H1 (cell line): ENCODE results near the gene NFYB. TPM values are rescaled to one million over a fixed set of nuclear protein-coding genes. Genes with fewer than 3 reads are reported as not detected.

ENCODE experiments used
- CTCF ChIA-PET: fragments of 300-600 bp; sonication (Branson Sonifier 250); formaldehyde crosslinking; loops from one replicate; lab custom pipeline; 2021; ENCODE audit not compliant: partially characterized antibody; lab: Charles Lee
- POLR2A ChIA-PET: fragments of 300-600 bp; sonication (Branson Sonifier 250); formaldehyde crosslinking; loops from one replicate; lab custom pipeline; 2021; ENCODE audit warnings: inconsistent platforms; ENCODE audit not compliant: partially characterized antibody; lab: Charles Lee
- DNase-seq, 2 experiments: peaks; one replicate each; pipeline versions ENCODE4 v3.0.0 to v3.0.0-alpha.2; 2010 to 2022; ENCODE audit warnings: low spot score in 2 of 2, low read depth in 1 of 2, mixed read lengths in 1 of 2
- FAIRE-seq: peaks from 2 replicates; lab custom pipeline; 2011; peaks lifted over from hg19 to GRCh38; lab: Jason Lieb, UNC
- H2AFZ ChIP-seq: 2 replicates; pipeline ENCODE4 v1.8.1; 2012; ENCODE audit warnings: low read length, inconsistent platforms
- H2AK5ac ChIP-seq: 2 replicates; pipeline ENCODE4 v1.6.1; 2013; ENCODE audit warnings: low read depth, low read length
- H2BK120ac ChIP-seq: replicated peaks from 2 replicates; pipeline ENCODE3; 2013; ENCODE audit warnings: low read depth, low read length, inconsistent platforms
- H2BK12ac ChIP-seq: 2 replicates; pipeline ENCODE4 v1.6.1; 2013; ENCODE audit warnings: low read depth, low read length
- H2BK15ac ChIP-seq: 2 replicates; pipeline ENCODE4 v1.6.1; 2013; ENCODE audit warnings: low read length
- H2BK20ac ChIP-seq: 2 replicates; pipeline ENCODE4 v1.6.1; 2013; ENCODE audit warnings: low read length
- H2BK5ac ChIP-seq: 2 replicates; pipeline ENCODE4 v1.6.1; 2013; ENCODE audit warnings: low read depth, low read length
- H3K14ac ChIP-seq: 2 replicates; pipeline ENCODE4 v1.6.1; 2013; ENCODE audit warnings: inconsistent platforms; ENCODE audit not compliant: insufficient read length
- H3K18ac ChIP-seq: 2 replicates; pipeline ENCODE4 v1.6.1; 2013; ENCODE audit warnings: low read length; ENCODE audit errors: extremely low read depth
- H3K23ac ChIP-seq: 2 replicates; pipeline ENCODE4 v1.6.1; 2013; ENCODE audit warnings: inconsistent platforms; ENCODE audit not compliant: insufficient read length
- H3K23me2 ChIP-seq: 2 replicates; pipeline ENCODE4 v1.6.1; 2013; ENCODE audit warnings: low read depth, low read length
- H3K27ac ChIP-seq: 2 replicates; pipeline ENCODE4 v1.6.1; 2011; ENCODE audit warnings: low read depth, low read length, inconsistent platforms
- H3K27me3 ChIP-seq, 4 experiments: replicated peaks in 1 of 4; 1 replicate in 1 of 4; 2 replicates in 3 of 4; pipeline versions ENCODE4 v1.6.1 to v1.8.1; 2011 to 2013; ENCODE audit warnings: low read length in 3 of 4, mild to moderate bottlenecking in 3 of 4, inconsistent platforms in 2 of 4, mixed read lengths in 2 of 4, moderate library complexity in 1 of 4; ENCODE audit not compliant: control insufficient read depth in 3 of 4, insufficient read depth in 3 of 4; ENCODE audit errors: extremely low read depth in 1 of 4
- H3K36me3 ChIP-seq, 4 experiments: 2 replicates each; pipeline versions ENCODE4 v1.6.1 to v1.8.1; 2011 to 2013; ENCODE audit warnings: mild to moderate bottlenecking in 4 of 4, low read length in 3 of 4, moderate library complexity in 2 of 4, control low read depth in 1 of 4, inconsistent platforms in 1 of 4; ENCODE audit not compliant: insufficient read depth in 4 of 4, control insufficient read depth in 2 of 4
- H3K4ac ChIP-seq: replicated peaks from 2 replicates; pipeline ENCODE3; 2013; ENCODE audit warnings: low read length, low read depth, mixed read lengths, inconsistent platforms; ENCODE audit not compliant: insufficient read length
- H3K4me1 ChIP-seq, 4 experiments: replicated peaks in 1 of 4; 1 replicate in 1 of 4; 2 replicates in 3 of 4; pipeline versions ENCODE4 v1.6.1 to v1.8.1; 2011 to 2013; ENCODE audit warnings: low read length in 3 of 4, inconsistent platforms in 2 of 4, mixed read lengths in 1 of 4; ENCODE audit not compliant: insufficient read depth in 4 of 4, control insufficient read depth in 3 of 4
- H3K4me2 ChIP-seq, 2 experiments: 2 replicates each; pipeline versions ENCODE4 v1.6.1 to v1.8.1; 2011 to 2013; ENCODE audit warnings: low read depth in 2 of 2, low read length in 2 of 2, control low read depth in 1 of 2, inconsistent platforms in 1 of 2, mild to moderate bottlenecking in 1 of 2; ENCODE audit not compliant: insufficient read depth in 1 of 2
- H3K4me3 ChIP-seq, 4 experiments: fragments of 200-600, 300-600 bp in 1 of 4; sonication (generic), shearing (Covaris generic), sonication (Bioruptor Twin) in 1 of 4; 2 replicates each; pipeline versions ENCODE4 v1.5.1 to v1.8.1; 2011 to 2016; ENCODE audit warnings: low read length in 4 of 4, low read depth in 3 of 4, control low read depth in 2 of 4, inconsistent platforms in 2 of 4, mild to moderate bottlenecking in 2 of 4, mixed read lengths in 1 of 4, moderate library complexity in 1 of 4; ENCODE audit not compliant: insufficient read depth in 2 of 4; ENCODE audit errors: extremely low read depth in 1 of 4
- H3K56ac ChIP-seq: replicated peaks from 2 replicates; pipeline ENCODE3; 2013; ENCODE audit warnings: low read depth, mild to moderate bottlenecking, mixed read lengths, low read length, inconsistent platforms; ENCODE audit not compliant: insufficient read length
- H3K79me1 ChIP-seq: 2 replicates; pipeline ENCODE4 v1.6.1; 2013; ENCODE audit warnings: low read depth, low read length, control low read depth
- H3K79me2 ChIP-seq, 2 experiments: 2 replicates each; pipeline versions ENCODE4 v1.6.1 to v1.8.1; 2012 to 2013; ENCODE audit warnings: low read length in 2 of 2, mild to moderate bottlenecking in 2 of 2, inconsistent platforms in 1 of 2; ENCODE audit not compliant: insufficient read depth in 2 of 2, control insufficient read depth in 1 of 2
- H3K9ac ChIP-seq, 4 experiments: replicated peaks in 1 of 4; 1 replicate in 1 of 4; 2 replicates in 3 of 4; pipeline versions ENCODE4 v1.6.1 to v1.8.1; 2011 to 2013; ENCODE audit warnings: low read depth in 3 of 4, low read length in 3 of 4, control low read depth in 2 of 4, mild to moderate bottlenecking in 2 of 4, moderate library complexity in 2 of 4, inconsistent platforms in 1 of 4; ENCODE audit errors: extremely low read depth in 1 of 4
- H3K9me3 ChIP-seq, 2 experiments: 2 replicates each; pipeline versions ENCODE4 v1.6.1 to v1.8.1; 2012 to 2013; ENCODE audit warnings: mild to moderate bottlenecking in 2 of 2, moderate library complexity in 2 of 2, control low read depth in 1 of 2, inconsistent platforms in 1 of 2, low read depth in 1 of 2, low read length in 1 of 2, mixed read lengths in 1 of 2; ENCODE audit not compliant: insufficient read depth in 2 of 2
- H4K20me1 ChIP-seq, 2 experiments: replicated peaks in 1 of 2; 2 replicates each; pipeline versions ENCODE3 to v1.8.1; 2011 to 2013; ENCODE audit warnings: inconsistent platforms in 2 of 2, low read length in 2 of 2, mild to moderate bottlenecking in 1 of 2; ENCODE audit not compliant: insufficient read depth in 2 of 2, control insufficient read depth in 1 of 2
- H4K5ac ChIP-seq: 2 replicates; pipeline ENCODE4 v1.6.1; 2013; ENCODE audit warnings: low read length, low read depth, mixed read lengths, inconsistent platforms; ENCODE audit not compliant: insufficient read length
- H4K8ac ChIP-seq: 2 replicates; pipeline ENCODE4 v1.8.0; 2013; ENCODE audit warnings: mild to moderate bottlenecking, moderate library complexity, low read length, inconsistent platforms; ENCODE audit not compliant: insufficient read depth; ENCODE audit errors: extremely low read depth
- H4K91ac ChIP-seq: replicated peaks from 2 replicates; pipeline ENCODE3; 2013; ENCODE audit warnings: low read length, mixed read lengths, inconsistent platforms; ENCODE audit not compliant: insufficient read length
- EGR1 ChIP-seq: IDR thresholded peaks from 2 replicates; pipeline ENCODE4 v1.6.1; 2011; ENCODE audit warnings: low read depth, low read length, borderline replicate concordance
- EZH2 ChIP-seq: fragments of 200-600 bp; sonication (generic); IDR thresholded peaks from 2 replicates; pipeline ENCODE4 v1.7.1; 2012; ENCODE audit warnings: low read depth, mild to moderate bottlenecking, moderate library complexity, low read length, inconsistent platforms; ENCODE audit not compliant: severe bottlenecking
- JUND ChIP-seq: IDR thresholded peaks from 2 replicates; pipeline ENCODE4 v1.6.1; 2011; ENCODE audit warnings: mild to moderate bottlenecking, improper control_type of control experiment, low read length
- RBBP5 ChIP-seq: IDR thresholded peaks from 2 replicates; pipeline ENCODE4 v1.7.1; 2012; ENCODE audit warnings: low read depth, mild to moderate bottlenecking, inconsistent platforms, low read length, moderate library complexity, borderline replicate concordance
- SP4 ChIP-seq: IDR thresholded peaks from 2 replicates; pipeline ENCODE4 v1.6.1; 2012; ENCODE audit warnings: low read length, inconsistent platforms
- WGBS, 2 experiments: shearing (Covaris generic) in 1 of 2; methylation state at CpG; one replicate each; pipeline versions ENCODE4 v1.1.6 to v1.1.7; 2013 to 2015; ENCODE audit warnings: low lambda C conversion rate in 2 of 2, mixed read lengths in 2 of 2, inconsistent platforms in 1 of 2, low coverage in 1 of 2, missing lambda C conversion rate in 1 of 2; ENCODE audit not compliant: insufficient replicate concordance in 2 of 2, insufficient coverage in 1 of 2, insufficient read length in 1 of 2; ENCODE audit errors: extremely low coverage in 1 of 2, missing lambda C conversion rate in 1 of 2; 5-methylcytosine and 5-hydroxymethylcytosine counted together
- polyA plus RNA-seq, 7 experiments: library from polyadenylated mRNA; depleted of rRNA in 3 of 7; stranded (reverse) in 5 of 7; unstranded in 2 of 7; fragments of >200 nt in 5 of 7; fragments of 200-250 nt in 2 of 7; gene quantifications; 1 replicate in 5 of 7; 2 replicates in 1 of 7; 4 replicates in 1 of 7; pipeline versions ENCODE4 v1.2.1 to v1.2.3, GENCODE V29; 2011 to 2013; ENCODE audit warnings: missing spikeins in 2 of 7, mixed read lengths in 2 of 7
- total RNA-seq: library from RNA; stranded (reverse); fragmentation: NEBNext Ultra II Directional; extraction: Animal tissue kit (Norgen Biotek cat#: 25700); gene quantifications from 2 replicates; pipeline ENCODE4 v1.2.1, GENCODE V29; 2021

NFYB gene
- total and polyA plus RNA-seq, 2 of the 8 experiments (the other 6 are each of a cell fraction or from before 2014, with no cell fraction given) = 29.1 to 43.5 TPM

- H2AFZ ChIP-seq = no peak overlapping the region
- H3K79me1 ChIP-seq = no peaks in the 10 kb centered on the region
- H4K8ac ChIP-seq = no peak overlapping the region
- no peak overlapping the region for H2BK12ac ChIP-seq
- H2BK5ac ChIP-seq = no peak overlapping the region
- H4K20me1 ChIP-seq = no peaks in the 10 kb centered on the region
- H2AK5ac ChIP-seq = no peak overlapping the region
- H3K23me2 ChIP-seq = no peaks in the 10 kb centered on the region
- H3K18ac ChIP-seq = no peak overlapping the region
- TF ChIP-seq EZH2 = no peak
- no peak for TF ChIP-seq EGR1
- no peak for TF ChIP-seq RBBP5
- no peak for TF ChIP-seq JUND
- TF ChIP-seq SP4 = no peak
- H3K79me2 ChIP-seq = no peaks in the 10 kb centered on the region
- H3K56ac ChIP-seq = no peak overlapping the region
- no peak overlapping the region for H3K4me3 ChIP-seq
- H3K23ac ChIP-seq = no peak overlapping the region
- no peaks in the 10 kb centered on the region for H3K4me1 ChIP-seq
- no peak overlapping the region for H2BK20ac ChIP-seq
- no peak overlapping the region for H2BK15ac ChIP-seq
- no peak overlapping the region for H3K4me2 ChIP-seq
- WGBS, 2 experiments = 91% methylated on average over 6 of the region's 6 CpGs; no CpG with 5 or more reads in 1 of the 2 experiments
- no peak overlapping the region for H4K5ac ChIP-seq
- H3K27ac ChIP-seq = no peak overlapping the region
- H3K9ac ChIP-seq = no peak overlapping the region
- H3K4ac ChIP-seq = no peak overlapping the region
- no peaks in the 10 kb centered on the region; a peak in 1 of 8 replicates for H3K36me3 ChIP-seq
- CTCF ChIA-PET = interaction anchor here (0.6 kb wide), 1 partner anchor 936 kb away, joined by 3 read pairs; no protein-coding TSS in a partner anchor
- no peaks in the 10 kb centered on the region for H3K9me3 ChIP-seq
- DNase-seq (no peak), FAIRE-seq (no peak)
- no peak overlapping the region for H3K14ac ChIP-seq
- H2BK120ac ChIP-seq = no peak overlapping the region
- POLR2A ChIA-PET = interaction anchor here (1.1 kb wide), 1 partner anchor 121 kb away, joined by 4 read pairs; no protein-coding TSS in a partner anchor
- no peaks in the 10 kb centered on the region for H3K27me3 ChIP-seq
- no peak overlapping the region for H4K91ac ChIP-seq
These were observed 28.5 kb upstream of the NFYB start for GRCh38 chr12:104166465-104166864.
